Caco-2 (cell line): ENCODE data around the gene TBX6. TPM values are rescaled to one million over a fixed set of nuclear protein-coding genes. Genes with fewer than 3 reads are reported as not detected.

Source experiments
- BruUV-seq: library from RNA; stranded (reverse); fragments of 400-500 nt; replicated peaks from 2 replicates; lab custom pipeline; 2021; lab: Mats Ljungman, UMichigan
- CTCF ChIA-PET: fragments of 300-600 bp; sonication (Branson Sonifier 250); formaldehyde crosslinking; loops from one replicate; lab custom pipeline; 2022; ENCODE audit warnings: antibody characterized with exemption; lab: Charles Lee
- POLR2A ChIA-PET: fragments of 300-600 bp; sonication (Branson Sonifier 250); formaldehyde crosslinking; loops from one replicate; lab custom pipeline; 2022; ENCODE audit warnings: antibody characterized with exemption; lab: Charles Lee
- DNase-seq, 2 experiments: peaks; one replicate each; pipeline versions ENCODE4 v3.0.0 to v3.0.0-alpha.2; 2020 to 2022
- H3K27me3 ChIP-seq: replicated peaks from 2 replicates; pipeline ENCODE4 v1.6.0; 2011; ENCODE audit warnings: low read length; ENCODE audit not compliant: control insufficient read depth, insufficient read depth
- H3K36me3 ChIP-seq: 2 replicates; pipeline ENCODE4 v1.5.1; 2011; ENCODE audit warnings: low read length; ENCODE audit not compliant: control insufficient read depth, insufficient read depth
- H3K4me1 ChIP-seq: fragments of 250-450 bp; sonication (Bioruptor Pico); 2 replicates; pipeline ENCODE4 v1.5.1; 2020; ENCODE audit warnings: mild to moderate bottlenecking
- H3K4me3 ChIP-seq: 2 replicates; pipeline ENCODE4 v1.5.1; 2011; ENCODE audit warnings: low read depth, mild to moderate bottlenecking, control low read depth, low read length
- H3K9me3 ChIP-seq: fragments of 250-450 bp; sonication (Bioruptor Pico); 2 replicates; pipeline ENCODE4 v1.5.1; 2020; ENCODE audit warnings: mild to moderate bottlenecking, moderate library complexity
- H3K27ac Mint-ChIP-seq: one replicate; pipeline ENCODE4 v1.8.0; 2022; ENCODE audit warnings: mixed read lengths; ENCODE audit not compliant: unreplicated experiment
- H3K27me3 Mint-ChIP-seq: one replicate; pipeline ENCODE4 v1.8.0; 2022; ENCODE audit warnings: mixed read lengths; ENCODE audit not compliant: insufficient read depth, unreplicated experiment
- H3K36me3 Mint-ChIP-seq: one replicate; pipeline ENCODE4 v1.8.0; 2022; ENCODE audit warnings: mild to moderate bottlenecking, mixed read lengths; ENCODE audit not compliant: insufficient read depth, unreplicated experiment
- H3K4me1 Mint-ChIP-seq: one replicate; pipeline ENCODE4 v1.8.0; 2022; ENCODE audit warnings: low read depth, mixed read lengths; ENCODE audit not compliant: unreplicated experiment
- H3K4me3 Mint-ChIP-seq: one replicate; pipeline ENCODE4 v1.8.0; 2022; ENCODE audit warnings: mild to moderate bottlenecking, moderate library complexity, mixed read lengths; ENCODE audit not compliant: unreplicated experiment
- H3K9me3 Mint-ChIP-seq: one replicate; pipeline ENCODE4 v1.8.0; 2022; ENCODE audit warnings: mixed read lengths; ENCODE audit not compliant: unreplicated experiment
- intact Hi-C: fragments of 100-400 bp; cut with micrococcal nuclease; formaldehyde crosslinking; loops from one replicate; pipeline ENCODE4 v1.10.0; 2022; ENCODE audit not compliant: unreplicated experiment
- total RNA-seq: library from RNA; stranded (reverse); gene quantifications from 2 replicates; pipeline ENCODE4 v1.2.3, GENCODE V29; 2022
- TF ChIP-seq, protein P1 (sequence below), 2 experiments: fragments of 200-600 bp in 1 of 2; IDR thresholded peaks; 1 replicate in 1 of 2; 2 replicates in 1 of 2; pipeline versions ENCODE4 v1.5.1 to v1.8.0; 2011 to 2022; ENCODE audit warnings: antibody characterized with exemption in 1 of 2, control low read depth in 1 of 2, inconsistent platforms in 1 of 2, low read depth in 1 of 2, low read length in 1 of 2, mild to moderate bottlenecking in 1 of 2, moderate library complexity in 1 of 2; ENCODE audit not compliant: insufficient read depth in 1 of 2, severe bottlenecking in 1 of 2, unreplicated experiment in 1 of 2

TBX6 gene
- total RNA-seq, 1 experiment from 2014 or later, result 1.1 TPM

DNA sequence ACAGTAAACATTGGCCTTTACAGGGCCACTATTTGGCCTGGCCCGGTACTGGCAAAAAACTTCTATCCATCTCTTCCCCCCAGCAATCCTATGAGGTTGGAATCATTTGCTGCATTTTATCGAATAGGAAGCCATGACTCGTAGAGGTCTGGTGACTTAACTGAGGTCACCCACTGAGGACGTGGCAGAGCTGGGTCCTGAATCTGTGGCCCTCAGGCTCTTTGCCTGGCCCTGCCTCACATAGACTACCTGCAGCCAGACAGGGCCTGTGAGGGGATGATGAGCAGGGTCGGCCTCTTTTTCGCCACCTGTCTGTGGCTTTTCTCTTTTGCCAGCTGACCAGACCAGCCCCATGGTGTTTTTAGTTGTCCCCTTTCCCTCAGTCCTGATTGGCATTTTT, 14.1 kb downstream of the TBX6 start:
- no peak overlapping the region for H3K27ac Mint-ChIP-seq

DNA sequence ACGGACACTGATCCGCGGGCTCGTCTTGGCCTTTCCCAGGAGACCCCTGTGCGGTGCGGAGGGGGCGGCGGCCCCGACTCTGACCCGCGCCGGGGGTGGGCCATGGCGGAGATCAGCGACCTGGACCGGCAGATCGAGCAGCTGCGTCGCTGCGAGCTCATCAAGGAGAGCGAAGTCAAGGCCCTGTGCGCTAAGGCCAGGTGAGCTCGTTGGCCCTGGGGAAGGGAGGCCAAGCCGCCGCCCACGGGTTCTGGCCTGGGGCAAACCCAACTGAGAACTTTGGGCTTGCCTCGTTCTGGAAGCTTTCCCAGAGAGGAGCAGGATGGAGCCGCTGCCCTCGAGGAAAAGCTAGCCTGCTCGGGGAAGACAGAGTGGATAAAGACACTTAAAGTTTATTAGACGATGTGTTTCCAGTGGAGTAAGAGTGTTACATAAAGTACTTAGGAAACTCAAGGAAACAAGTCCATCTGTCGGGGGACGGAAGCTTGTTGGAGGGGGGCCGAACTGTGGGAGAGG, 15.4 kb downstream of the TBX6 start:
- peaks cover 69% of the 10 kb centered on the region for H3K36me3 Mint-ChIP-seq
- H3K4me1 ChIP-seq, result 0 out of 2 replicates have a peak, but pooled peaks cover 11% of the 10 kb centered on the region
- ChIA-PET POLR2A (interaction anchor here (0.9 to 1.0 kb wide), 2 partner anchors 11 to 259 kb away, joined by 5 read pairs; partner anchors contain the start of gene ALDOA), CTCF (interaction anchor here (0.5 kb wide), 1 partner anchor 259 kb away, joined by 6 read pairs; no protein-coding TSS in a partner anchor)
- peak overlapping the region; percentile 82 for H3K4me3 ChIP-seq
- H3K27me3 Mint-ChIP-seq, result no peaks in the 10 kb centered on the region
- H3K36me3 ChIP-seq, result peaks cover 10% of the 10 kb centered on the region
- no peaks in the 10 kb centered on the region for H3K27me3 ChIP-seq
- H3K4me3 Mint-ChIP-seq, result peak overlapping the region; percentile 82
- no peaks in the 10 kb centered on the region for H3K9me3 ChIP-seq
- no peaks in the 10 kb centered on the region for H3K9me3 Mint-ChIP-seq
- DNase-seq, result no peak
- TF ChIP-seq, protein P1, sequence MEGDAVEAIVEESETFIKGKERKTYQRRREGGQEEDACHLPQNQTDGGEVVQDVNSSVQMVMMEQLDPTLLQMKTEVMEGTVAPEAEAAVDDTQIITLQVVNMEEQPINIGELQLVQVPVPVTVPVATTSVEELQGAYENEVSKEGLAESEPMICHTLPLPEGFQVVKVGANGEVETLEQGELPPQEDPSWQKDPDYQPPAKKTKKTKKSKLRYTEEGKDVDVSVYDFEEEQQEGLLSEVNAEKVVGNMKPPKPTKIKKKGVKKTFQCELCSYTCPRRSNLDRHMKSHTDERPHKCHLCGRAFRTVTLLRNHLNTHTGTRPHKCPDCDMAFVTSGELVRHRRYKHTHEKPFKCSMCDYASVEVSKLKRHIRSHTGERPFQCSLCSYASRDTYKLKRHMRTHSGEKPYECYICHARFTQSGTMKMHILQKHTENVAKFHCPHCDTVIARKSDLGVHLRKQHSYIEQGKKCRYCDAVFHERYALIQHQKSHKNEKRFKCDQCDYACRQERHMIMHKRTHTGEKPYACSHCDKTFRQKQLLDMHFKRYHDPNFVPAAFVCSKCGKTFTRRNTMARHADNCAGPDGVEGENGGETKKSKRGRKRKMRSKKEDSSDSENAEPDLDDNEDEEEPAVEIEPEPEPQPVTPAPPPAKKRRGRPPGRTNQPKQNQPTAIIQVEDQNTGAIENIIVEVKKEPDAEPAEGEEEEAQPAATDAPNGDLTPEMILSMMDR (IDR thresholded peaks at IDR 0.05; ENCODE audit: insufficient read depth in 1 of 2, low read depth in 1 of 2, low read length in 1 of 2, severe bottlenecking in 1 of 2, unreplicated experiment in 1 of 2), result no peak
- H3K4me1 Mint-ChIP-seq, result peaks cover 12% of the 10 kb centered on the region
- peak overlapping the region; percentile 84 for H3K27ac Mint-ChIP-seq
- BruUV-seq, result TSS peak; percentile 31
- intact Hi-C loops, result no loop called here

More for the DNA sequence above, 14.1 kb downstream of the TBX6 start:
- no peak overlapping the region for H3K4me3 Mint-ChIP-seq
- POLR2A ChIA-PET, result no interaction called here
- intact Hi-C loops, result no loop called here
- CTCF ChIA-PET, result no interaction called here
- TF ChIP-seq, protein P1 (IDR thresholded peaks at IDR 0.05; ENCODE audit: insufficient read depth in 1 of 2, low read depth in 1 of 2, low read length in 1 of 2, severe bottlenecking in 1 of 2, unreplicated experiment in 1 of 2), result no peak
- no peaks in the 10 kb centered on the region for H3K27me3 ChIP-seq
- no peaks in the 10 kb centered on the region for H3K9me3 Mint-ChIP-seq
- DNase-seq, result no peak
- H3K4me3 ChIP-seq, result no peak overlapping the region
- H3K4me1 Mint-ChIP-seq, result peaks cover 12% of the 10 kb centered on the region
- H3K9me3 ChIP-seq, result no peaks in the 10 kb centered on the region
- no TSS peak for BruUV-seq
- peaks cover 10% of the 10 kb centered on the region for H3K36me3 ChIP-seq
- H3K27me3 Mint-ChIP-seq, result no peaks in the 10 kb centered on the region
- peaks cover 70% of the 10 kb centered on the region for H3K36me3 Mint-ChIP-seq
- H3K4me1 ChIP-seq, result 0 out of 2 replicates have a peak, but pooled peaks cover 11% of the 10 kb centered on the region

DNA sequence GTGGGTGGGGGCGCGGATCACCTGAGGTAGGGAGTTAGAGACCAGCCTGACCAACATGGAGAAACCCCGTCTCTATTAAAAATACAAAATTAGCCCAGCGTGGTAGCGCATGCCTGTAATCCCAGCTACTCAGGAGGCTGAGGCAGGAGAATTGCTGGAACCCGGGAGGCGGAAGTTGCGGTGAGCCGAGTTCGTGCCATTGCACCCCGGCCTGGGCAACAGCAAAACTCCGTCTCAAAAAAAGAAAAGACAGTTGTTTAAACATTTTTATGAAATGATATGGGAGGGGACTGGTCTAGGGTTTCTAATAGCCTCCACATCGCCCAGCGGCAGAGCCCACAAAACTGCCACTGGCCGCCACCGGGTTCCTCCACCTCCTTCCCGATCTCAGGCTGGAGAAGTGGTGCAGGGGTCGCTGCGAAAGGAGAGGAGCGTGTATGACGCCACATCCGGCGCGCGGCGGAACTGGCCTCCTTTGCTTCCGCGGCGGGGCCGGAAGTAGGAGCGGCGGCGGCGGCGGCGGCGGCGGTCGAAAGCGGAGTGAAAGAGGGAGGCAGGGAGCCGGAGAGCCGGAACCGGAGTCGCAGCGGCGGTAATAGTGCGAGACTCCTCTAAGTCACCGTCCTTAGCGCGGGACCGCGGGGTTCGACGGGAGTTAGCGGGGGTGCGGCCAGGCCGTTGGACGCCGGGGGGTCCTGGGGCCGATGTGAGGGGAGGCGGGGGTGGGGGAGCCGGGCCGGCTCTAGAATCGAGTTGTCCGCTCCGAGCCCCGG, 16.0 kb downstream of the TBX6 start, which contains the start of gene PPP4C:
PPP4C (plus strand) TSS at position 492 of the 773 bp plus-strand sequence. CDS start 384 bp downstream, outside the sequence.
- peaks cover 12% of the 10 kb centered on the region for H3K4me1 Mint-ChIP-seq
- Histone ChIP-seq H3K4me3 (peak within 1 kb of the TSS; percentile 82), H3K9me3 (no peaks in the 10 kb centered on the region), H3K27me3 (no peaks in the 10 kb centered on the region), H3K36me3 (peaks cover 11% of the 10 kb centered on the region), H3K4me1 (0 out of 2 replicates have a peak, but pooled peaks cover 11% of the 10 kb centered on the region)
- peak within 1 kb of the TSS; percentile 82 for H3K4me3 Mint-ChIP-seq
- H3K27ac Mint-ChIP-seq, result peak within 1 kb of the TSS; percentile 84
- TF ChIP-seq, protein P1 (IDR thresholded peaks at IDR 0.05; ENCODE audit: insufficient read depth in 1 of 2, low read depth in 1 of 2, low read length in 1 of 2, severe bottlenecking in 1 of 2, unreplicated experiment in 1 of 2), result no peak
- BruUV-seq, result TSS peak; percentile 97
- ChIA-PET CTCF (no interaction called here), POLR2A (interaction anchor here (0.9 to 1.3 kb wide), 3 partner anchors 10 to 260 kb away, joined by 5 read pairs; partner anchors contain the start of gene ALDOA)
- no peaks in the 10 kb centered on the region for H3K9me3 Mint-ChIP-seq
- intact Hi-C loops, result no loop called here
- H3K36me3 Mint-ChIP-seq, result peaks cover 71% of the 10 kb centered on the region
- DNase-seq, result peak; percentile 85 to 89
- H3K27me3 Mint-ChIP-seq, result no peaks in the 10 kb centered on the region
